ENCODE measurements around the gene OPRL1.

OPRL1 gene

DNA sequence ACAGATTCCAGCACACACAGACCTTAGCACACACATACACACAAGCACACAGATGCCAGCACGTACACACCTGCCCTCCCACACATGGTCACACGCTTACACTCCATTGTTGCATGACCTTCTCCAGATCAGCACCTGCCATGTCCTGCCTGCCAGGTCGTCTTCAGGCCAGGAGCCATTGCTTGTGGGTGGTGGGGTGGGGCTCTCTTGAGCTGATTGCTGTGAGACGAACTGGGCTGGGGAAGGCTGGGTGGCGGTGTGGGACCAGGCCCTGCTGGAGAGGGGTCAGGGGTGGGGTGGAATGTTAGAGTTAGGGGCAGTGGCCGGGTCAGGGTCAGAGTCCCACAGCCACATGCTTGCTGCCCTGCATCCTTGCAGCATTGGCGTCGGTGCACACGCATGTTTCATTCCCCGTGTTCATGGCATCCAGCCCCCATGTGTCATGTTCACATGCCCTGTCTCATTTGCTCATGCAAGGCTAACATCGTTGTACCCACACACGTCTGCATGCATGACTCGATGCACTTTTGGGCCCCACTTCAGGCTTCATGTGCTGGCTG is 34.0 kb downstream of the OPRL1 start:
- Histone ChIP-seq H4K20me1 (ENCODE audit: low read depth, low read length) (no peaks in the 10 kb centered on the region), H3K9me3 (ENCODE audit: insufficient read depth, low read length) (no peaks in the 10 kb centered on the region), H3K9ac (ENCODE audit: low read length) (no peak overlapping the region), H3K79me2 (ENCODE audit: insufficient read depth, low read length) (no peaks in the 10 kb centered on the region), H3K36me3 (ENCODE audit: low read length) (no peaks in the 10 kb centered on the region), H3K4me3 (ENCODE audit: insufficient read depth, low read length, poor library complexity, severe bottlenecking) (no peak overlapping the region), H3K9me2 (replicated peaks; ENCODE audit: insufficient read depth, low read length) (no peaks in the 10 kb centered on the region), H3K27me3 (ENCODE audit: low read length) (no peaks in the 10 kb centered on the region), H3K27ac (ENCODE audit: low read depth, low read length) (no peak overlapping the region), H2AFZ (ENCODE audit: low read depth, low read length, severe bottlenecking) (no peak overlapping the region), H3K4me2 (ENCODE audit: low read depth, low read length, poor library complexity, severe bottlenecking) (no peak overlapping the region), H3F3A (ENCODE audit: insufficient read depth) (no peaks in the 10 kb centered on the region)
- no peak for TF ChIP-seq EZH2phosphoT487 (conservative IDR thresholded peaks at IDR 0.05; ENCODE audit: low read length)
- TF ChIP-seq, protein P1, sequence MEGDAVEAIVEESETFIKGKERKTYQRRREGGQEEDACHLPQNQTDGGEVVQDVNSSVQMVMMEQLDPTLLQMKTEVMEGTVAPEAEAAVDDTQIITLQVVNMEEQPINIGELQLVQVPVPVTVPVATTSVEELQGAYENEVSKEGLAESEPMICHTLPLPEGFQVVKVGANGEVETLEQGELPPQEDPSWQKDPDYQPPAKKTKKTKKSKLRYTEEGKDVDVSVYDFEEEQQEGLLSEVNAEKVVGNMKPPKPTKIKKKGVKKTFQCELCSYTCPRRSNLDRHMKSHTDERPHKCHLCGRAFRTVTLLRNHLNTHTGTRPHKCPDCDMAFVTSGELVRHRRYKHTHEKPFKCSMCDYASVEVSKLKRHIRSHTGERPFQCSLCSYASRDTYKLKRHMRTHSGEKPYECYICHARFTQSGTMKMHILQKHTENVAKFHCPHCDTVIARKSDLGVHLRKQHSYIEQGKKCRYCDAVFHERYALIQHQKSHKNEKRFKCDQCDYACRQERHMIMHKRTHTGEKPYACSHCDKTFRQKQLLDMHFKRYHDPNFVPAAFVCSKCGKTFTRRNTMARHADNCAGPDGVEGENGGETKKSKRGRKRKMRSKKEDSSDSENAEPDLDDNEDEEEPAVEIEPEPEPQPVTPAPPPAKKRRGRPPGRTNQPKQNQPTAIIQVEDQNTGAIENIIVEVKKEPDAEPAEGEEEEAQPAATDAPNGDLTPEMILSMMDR (IDR thresholded peaks at IDR 0.05; ENCODE audit: insufficient read depth, low read length, poor library complexity, severe bottlenecking) = no peak

DNA sequence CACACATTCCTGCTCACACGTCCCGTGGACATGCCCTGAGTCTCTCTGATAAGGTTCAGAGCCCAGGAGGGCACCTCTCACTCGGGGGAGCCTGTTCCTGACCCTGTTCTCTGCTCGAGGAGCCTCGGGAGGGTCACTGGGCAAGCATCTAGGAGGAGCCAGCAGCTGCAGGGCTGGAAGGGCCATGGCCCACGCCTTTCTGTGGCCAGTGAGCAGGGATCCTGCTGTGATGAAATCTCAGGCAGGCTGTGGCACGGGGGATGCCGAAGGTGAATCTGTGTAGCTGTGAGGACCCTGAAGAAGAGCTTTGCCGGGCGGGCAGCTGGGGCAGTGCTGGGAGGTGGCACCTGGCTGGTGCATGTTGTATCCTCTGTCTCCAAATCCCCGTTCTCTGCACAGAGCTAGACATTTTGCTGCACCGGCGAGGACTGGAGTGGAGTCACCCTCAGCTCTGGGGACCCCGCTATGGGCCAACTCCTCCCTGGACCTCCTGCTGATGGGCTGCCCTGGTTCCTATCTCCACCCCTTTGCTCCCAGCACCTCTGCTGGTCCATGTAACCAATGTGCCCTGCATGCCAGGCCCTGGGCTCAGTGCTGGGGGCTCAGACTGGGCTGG is 34.6 kb downstream of the OPRL1 start:
- Histone ChIP-seq H3K79me2 (ENCODE audit: insufficient read depth, low read length) (no peaks in the 10 kb centered on the region), H4K20me1 (ENCODE audit: low read depth, low read length) (no peaks in the 10 kb centered on the region)
- TF ChIP-seq, protein P1 (IDR thresholded peaks at IDR 0.05; ENCODE audit: insufficient read depth, low read length, poor library complexity, severe bottlenecking) = no peak
- TF ChIP-seq EZH2phosphoT487 (conservative IDR thresholded peaks at IDR 0.05; ENCODE audit: low read length) = no peak

DNA sequence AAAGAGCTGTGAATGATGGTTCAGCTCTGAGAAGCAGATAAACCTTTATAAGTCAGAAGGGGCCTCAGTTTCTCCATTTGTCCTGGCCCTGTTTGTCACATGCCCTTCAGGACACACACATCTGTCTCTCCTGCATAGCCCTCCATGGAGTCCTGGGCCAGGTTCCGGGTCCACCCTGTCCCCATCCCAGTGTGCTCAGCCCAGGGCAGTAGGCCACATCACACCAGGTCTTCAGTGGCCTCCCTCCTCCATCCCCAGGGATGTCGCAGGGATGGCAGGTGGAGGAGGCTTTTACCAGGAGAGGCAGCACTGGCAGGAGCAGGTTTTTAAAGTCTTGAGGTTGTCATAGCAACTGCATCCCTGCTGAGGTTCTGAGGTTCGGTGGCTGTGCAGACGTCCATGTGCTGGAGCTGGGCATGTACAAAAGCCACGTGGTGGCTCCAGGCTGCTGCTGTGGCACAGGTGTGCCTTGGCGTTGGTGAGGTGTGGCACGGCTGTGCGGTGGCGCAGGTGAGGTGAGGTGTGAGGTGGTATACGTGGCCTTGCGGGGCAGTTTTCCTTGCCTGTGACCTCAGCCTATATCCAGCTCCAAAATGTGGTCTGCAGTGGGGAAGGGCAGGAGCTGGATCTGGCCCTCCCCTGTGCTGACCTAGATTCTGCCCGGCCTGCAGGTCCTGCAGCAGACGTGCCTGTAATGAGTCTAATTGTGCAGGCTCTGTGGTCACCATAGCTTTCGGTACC is 35.5 kb downstream of the OPRL1 start:
- Histone ChIP-seq H3K27me3 (ENCODE audit: low read length) (no peaks in the 10 kb centered on the region), H3F3A (ENCODE audit: insufficient read depth) (no peaks in the 10 kb centered on the region), H3K9me2 (replicated peaks; ENCODE audit: insufficient read depth, low read length) (no peaks in the 10 kb centered on the region), H3K4me2 (ENCODE audit: low read depth, low read length, poor library complexity, severe bottlenecking) (no peak overlapping the region), H3K27ac (ENCODE audit: low read depth, low read length) (no peak overlapping the region), H3K79me2 (ENCODE audit: insufficient read depth, low read length) (no peaks in the 10 kb centered on the region), H3K9ac (ENCODE audit: low read length) (no peak overlapping the region), H3K36me3 (ENCODE audit: low read length) (no peaks in the 10 kb centered on the region), H2AFZ (ENCODE audit: low read depth, low read length, severe bottlenecking) (no peak overlapping the region), H3K4me3 (ENCODE audit: insufficient read depth, low read length, poor library complexity, severe bottlenecking) (no peak overlapping the region), H3K9me3 (ENCODE audit: insufficient read depth, low read length) (no peaks in the 10 kb centered on the region), H4K20me1 (ENCODE audit: low read depth, low read length) (no peaks in the 10 kb centered on the region)
- TF ChIP-seq, protein P1 (IDR thresholded peaks at IDR 0.05; ENCODE audit: insufficient read depth, low read length, poor library complexity, severe bottlenecking) = no peak
- no peak for TF ChIP-seq EZH2phosphoT487 (conservative IDR thresholded peaks at IDR 0.05; ENCODE audit: low read length)

More for the DNA sequence above, 34.6 kb downstream of the OPRL1 start:
- Histone ChIP-seq H3K9me3 (ENCODE audit: insufficient read depth, low read length) (no peaks in the 10 kb centered on the region), H3K36me3 (ENCODE audit: low read length) (no peaks in the 10 kb centered on the region), H3K4me2 (ENCODE audit: low read depth, low read length, poor library complexity, severe bottlenecking) (no peak overlapping the region), H3K27ac (ENCODE audit: low read depth, low read length) (no peak overlapping the region), H3K9me2 (replicated peaks; ENCODE audit: insufficient read depth, low read length) (no peaks in the 10 kb centered on the region), H2AFZ (ENCODE audit: low read depth, low read length, severe bottlenecking) (no peak overlapping the region), H3K9ac (ENCODE audit: low read length) (no peak overlapping the region), H3K4me3 (ENCODE audit: insufficient read depth, low read length, poor library complexity, severe bottlenecking) (no peak overlapping the region), H3F3A (ENCODE audit: insufficient read depth) (no peaks in the 10 kb centered on the region), H3K27me3 (ENCODE audit: low read length) (no peaks in the 10 kb centered on the region)
